NCI-H345 treated with DMSO at 0.1 percent for 48 hours (cell line): ENCODE data around the gene B4GALT2.

Experiments
- DNase-seq: peaks from one replicate; lab custom pipeline; 2025; ENCODE audit not compliant: unreplicated experiment; lab: John Stamatoyannopoulos, UW

The B4GALT2 gene

DNA sequence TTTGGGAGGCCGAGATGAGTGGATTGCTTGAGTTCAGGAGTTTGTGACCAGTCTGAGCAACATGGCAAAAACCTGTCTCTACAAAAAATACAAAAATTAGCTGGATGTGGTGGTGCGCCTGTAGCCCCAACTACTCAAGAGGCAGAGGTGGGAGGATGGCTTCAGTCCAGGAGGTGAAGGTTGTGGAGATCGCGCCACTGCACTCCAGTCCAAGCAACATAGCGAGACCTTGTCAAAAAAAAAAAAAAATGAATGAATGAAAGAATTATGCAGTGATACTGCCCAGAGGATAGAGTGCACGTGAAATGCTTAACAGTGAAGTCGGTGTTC, 9.6 kb upstream of the B4GALT2 start:
- no peak for DNase-seq

DNA sequence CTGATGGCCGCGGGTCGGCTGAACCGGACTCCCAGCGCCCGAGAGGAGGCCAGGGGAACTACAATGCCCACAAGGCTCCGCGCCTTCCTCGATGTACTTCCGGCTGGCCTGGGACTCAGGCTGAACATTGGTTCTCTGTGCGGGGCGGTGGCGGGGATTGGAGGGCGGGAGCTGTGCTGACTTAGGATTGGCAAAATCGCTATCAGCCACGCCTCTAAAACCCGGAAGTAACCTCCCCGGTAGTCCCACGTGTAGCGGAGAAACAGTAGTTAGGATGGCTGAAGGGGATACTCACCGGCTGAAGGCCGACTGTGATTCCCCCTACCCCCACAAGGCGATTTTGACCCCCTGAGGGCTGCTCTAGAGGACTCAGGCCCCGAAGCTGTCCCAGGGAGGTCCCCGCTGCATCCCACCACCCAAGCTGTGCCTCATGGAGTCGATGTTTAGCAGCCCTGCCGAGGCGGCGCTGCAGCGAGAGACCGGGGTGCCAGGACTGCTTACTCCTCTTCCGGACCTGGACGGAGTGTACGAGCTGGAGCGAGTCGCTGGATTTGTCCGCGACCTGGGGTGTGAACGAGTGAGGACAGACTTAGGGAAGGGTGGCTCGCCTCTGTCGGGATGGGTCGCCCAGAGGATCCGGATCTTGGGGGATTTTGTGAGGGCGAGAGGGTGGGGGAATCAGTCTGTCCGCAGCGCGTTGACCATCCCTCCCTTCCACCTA, 9.1 kb upstream of the B4GALT2 start, which contains the start of gene DPH2:
TSS of gene DPH2 (plus strand) at position 265 of the 721 bp plus-strand sequence. CDS start at position 431, 166 bp downstream.
- DNase-seq, result peak; percentile 93

GRCh38 chr1:43970502-43970901, 8.5 kb upstream of the B4GALT2 start:
- no peak for DNase-seq

DNA sequence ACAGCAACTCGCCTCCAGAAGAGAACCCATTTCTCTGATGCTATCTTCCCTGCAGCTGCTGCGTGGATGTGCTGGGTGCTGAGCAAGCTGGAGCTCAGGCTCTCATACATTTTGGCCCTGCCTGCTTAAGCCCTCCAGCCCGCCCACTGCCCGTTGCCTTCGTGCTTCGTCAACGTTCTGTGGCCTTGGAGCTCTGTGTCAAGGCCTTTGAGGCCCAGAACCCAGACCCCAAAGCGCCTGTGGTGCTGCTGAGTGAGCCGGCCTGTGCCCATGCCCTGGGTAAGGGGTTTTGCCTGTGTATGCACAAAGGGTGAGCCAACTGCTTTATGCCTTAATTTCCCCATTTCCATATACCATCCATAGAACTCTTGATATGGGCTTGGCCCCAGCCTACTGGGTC, 8.1 kb upstream of the B4GALT2 start:
- DNase-seq, result no peak

- no peak for DNase-seq
These were observed 7.6 kb upstream of the B4GALT2 start for GRCh38 chr1:43971336-43971980.

DNA sequence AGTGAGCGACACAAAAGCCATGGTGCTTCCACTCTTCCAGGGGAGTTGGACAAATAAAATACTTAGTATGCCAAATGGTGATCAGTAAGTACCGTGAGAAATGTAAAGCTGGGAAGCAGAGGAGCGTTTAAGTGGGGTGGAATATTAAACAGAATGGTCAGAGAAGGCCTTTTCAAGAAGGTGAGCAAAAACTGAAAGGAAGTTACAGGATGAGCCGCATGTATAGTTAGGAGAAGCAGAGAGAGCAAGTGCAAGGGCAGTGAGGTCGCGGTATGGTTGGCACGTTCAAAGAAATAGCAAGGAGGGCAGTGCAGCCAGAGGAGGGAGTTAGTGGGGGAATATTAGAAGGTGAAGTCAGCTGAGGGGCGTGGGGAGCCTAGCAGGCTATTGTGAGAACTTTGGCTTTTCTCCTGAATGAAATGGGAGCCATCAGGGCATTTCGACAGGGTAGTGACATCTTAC, 5.0 kb upstream of the B4GALT2 start:
- no peak for DNase-seq

DNA sequence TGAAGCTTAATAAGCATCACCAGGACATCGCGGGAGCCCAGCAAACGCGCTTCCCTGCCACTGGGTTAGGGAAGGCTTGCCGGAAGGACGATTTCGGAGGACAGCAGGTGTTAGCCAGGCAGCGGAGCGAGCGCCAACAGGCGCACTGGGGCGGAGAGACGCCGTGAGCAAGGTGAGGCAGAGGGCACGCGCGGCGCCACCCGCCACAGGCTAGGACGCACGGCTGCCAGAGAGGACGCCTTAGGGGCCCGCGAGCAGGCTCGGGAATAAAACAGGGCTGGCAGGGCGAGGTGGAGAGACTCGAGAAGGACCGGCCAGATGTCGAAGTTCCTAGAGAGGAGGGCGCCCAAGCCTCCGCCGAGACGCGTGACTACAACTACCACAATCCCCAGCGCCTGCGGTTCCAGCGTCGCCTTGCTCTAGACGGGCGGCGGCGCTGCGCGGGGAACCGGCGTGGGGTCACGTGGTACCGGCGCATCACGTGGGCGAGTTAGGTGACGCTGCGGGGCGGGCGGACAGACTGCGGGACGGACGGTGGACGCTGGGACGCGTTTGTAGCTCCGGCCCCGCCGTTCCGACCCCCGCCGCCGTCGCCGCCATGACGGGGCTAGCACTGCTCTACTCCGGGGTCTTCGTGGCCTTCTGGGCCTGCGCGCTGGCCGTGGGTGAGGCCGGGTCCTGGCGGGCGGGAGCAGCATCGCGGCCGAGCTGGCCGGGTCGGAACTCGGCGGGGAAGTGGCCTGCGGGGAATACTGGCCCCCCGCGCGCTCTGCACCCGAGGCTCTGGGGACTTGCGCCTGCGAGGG, 4.4 kb upstream of the B4GALT2 start, which contains the start of gene ATP6V0B:
TSS of gene ATP6V0B (plus strand) at position 518 of the 806 bp plus-strand sequence. CDS start at position 599, 81 bp downstream.
- peak; percentile 88 for DNase-seq

DNA sequence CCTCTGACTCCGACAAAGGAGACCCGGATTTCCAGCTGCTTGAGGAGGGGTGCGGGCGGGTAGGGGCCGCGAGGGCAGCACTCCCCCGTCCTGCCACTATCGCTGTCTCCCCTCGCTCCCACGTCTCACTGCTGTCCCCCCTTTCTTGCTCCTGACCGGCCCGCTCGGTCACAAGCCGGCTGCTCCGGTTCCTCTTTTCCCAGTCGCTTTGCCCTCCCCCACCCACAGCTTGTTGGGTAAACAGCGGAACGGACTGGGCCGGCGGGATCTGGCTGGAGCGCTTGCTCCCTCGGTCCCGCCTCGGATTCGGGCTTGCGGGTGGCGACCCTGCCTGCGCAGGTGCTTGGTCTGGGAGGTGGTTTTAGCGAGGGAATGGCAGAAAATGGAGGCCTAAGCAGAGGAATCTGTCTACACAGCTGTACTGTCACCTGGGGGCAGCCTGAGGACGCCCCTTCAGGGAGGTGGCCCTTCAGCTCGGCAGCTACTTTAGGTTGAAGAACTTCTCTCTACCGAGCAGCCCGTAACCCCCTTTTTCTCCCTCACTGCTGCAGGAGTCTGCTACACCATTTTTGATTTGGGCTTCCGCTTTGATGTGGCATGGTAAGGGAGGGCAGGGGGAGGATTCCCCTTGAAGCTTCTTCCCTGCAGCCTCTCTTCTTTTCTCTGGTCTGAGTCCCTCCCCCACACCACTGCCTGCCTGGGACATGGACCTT, 3.6 kb upstream of the B4GALT2 start:
- no peak for DNase-seq

DNA sequence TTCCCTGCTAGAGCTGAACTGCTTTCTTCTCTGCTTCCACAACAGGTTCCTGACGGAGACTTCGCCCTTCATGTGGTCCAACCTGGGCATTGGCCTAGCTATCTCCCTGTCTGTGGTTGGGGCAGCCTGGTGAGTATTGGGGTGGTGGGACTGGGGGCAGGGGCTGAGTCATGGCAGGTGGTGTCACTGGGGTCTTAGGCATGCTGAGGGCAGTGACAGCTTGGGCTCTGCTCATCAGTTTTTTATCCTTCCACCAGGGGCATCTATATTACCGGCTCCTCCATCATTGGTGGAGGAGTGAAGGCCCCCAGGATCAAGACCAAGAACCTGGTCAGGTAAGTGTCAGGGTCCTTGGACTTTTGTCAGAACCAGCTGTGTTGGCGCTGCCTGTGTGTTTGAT, 3.0 kb upstream of the B4GALT2 start:
- no peak for DNase-seq

DNA sequence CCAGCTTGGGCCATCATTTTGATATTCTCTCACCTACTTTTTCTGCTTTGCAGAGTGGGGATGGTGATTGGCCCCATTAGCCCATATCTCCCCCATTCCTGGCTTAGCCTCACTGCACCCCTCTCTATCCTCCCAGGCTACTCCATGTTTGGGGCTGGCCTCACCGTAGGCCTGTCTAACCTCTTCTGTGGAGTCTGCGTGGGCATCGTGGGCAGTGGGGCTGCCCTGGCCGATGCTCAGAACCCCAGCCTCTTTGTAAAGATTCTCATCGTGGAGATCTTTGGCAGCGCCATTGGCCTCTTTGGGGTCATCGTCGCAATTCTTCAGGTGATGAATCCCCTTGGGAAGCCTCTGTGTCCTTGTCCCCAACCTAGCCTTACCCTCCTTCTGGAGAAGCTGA, 2.1 kb upstream of the B4GALT2 start:
- DNase-seq, result no peak

DNA sequence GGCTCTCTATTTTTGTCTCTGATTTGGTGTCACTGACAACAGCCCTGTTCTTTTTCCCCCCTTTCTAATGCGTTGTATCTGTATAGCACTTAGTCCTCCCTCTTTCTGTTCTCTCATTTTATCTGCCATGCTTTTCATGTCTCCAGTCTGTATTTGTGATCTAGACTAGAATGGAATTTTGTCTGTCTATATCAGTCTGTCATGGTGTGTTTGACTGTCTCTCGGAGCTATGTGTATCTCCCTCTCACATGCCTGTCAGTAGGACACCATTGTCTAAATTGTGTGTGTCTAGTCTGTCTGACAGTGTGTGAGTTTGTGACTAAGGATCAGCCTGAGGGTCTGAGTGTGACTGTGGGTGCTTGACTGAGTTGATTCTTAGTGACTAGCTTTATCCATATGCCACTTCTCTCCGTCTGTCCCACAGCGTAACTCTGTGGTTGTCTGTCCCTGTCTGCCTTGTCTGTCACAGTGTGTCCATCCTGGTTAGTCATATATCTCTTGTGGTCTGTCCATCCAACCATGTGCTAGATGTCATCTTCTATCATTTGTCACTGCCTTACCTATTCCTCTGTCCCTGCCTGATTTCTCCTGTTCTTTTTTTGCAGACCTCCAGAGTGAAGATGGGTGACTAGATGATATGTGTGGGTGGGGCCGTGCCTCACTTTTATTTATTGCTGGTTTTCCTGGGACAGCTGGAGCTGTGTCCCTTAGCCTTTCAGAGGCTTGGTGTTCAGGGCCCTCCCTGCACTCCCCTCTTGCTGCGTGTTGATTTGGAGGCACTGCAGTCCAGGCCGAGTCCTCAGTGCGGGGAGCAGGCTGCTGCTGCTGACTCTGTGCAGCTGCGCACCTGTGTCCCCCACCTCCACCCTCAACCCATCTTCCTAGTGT, 1.4 kb upstream of the B4GALT2 start:
- DNase-seq, result no peak

- no peak for DNase-seq
These were observed 803 bp upstream of the B4GALT2 start for GRCh38 chr1:43978264-43978550.

DNA sequence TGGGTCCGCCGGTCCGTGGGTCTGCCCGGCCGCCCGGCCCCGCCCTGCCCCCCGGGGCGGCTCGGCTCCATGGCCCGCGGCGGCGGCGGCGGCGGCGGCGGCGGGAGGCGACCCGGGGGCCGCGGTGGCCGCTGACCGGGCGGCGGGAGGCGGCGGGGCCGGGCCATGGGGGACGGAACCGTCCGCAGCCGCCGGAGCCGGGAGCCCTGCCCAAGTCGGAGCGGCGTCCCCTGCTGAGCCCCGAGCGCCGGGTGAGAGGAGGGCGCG, 184 bp downstream of the B4GALT2 start:
- no peak for DNase-seq

- no peak for DNase-seq
These were observed 681 bp downstream of the B4GALT2 start for GRCh38 chr1:43979528-43980254.

GRCh38 chr1:43980255-43981134, 1.5 kb downstream of the B4GALT2 start:
- no peak for DNase-seq

DNA sequence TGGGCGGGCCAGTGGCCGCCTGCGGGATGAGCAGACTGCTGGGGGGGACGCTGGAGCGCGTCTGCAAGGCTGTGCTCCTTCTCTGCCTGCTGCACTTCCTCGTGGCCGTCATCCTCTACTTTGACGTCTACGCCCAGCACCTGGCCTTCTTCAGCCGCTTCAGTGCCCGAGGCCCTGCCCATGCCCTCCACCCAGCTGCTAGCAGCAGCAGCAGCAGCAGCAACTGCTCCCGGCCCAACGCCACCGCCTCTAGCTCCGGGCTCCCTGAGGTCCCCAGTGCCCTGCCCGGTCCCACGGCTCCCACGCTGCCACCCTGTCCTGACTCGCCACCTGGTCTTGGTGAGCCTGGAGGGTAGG, 2.1 kb downstream of the B4GALT2 start:
- no peak for DNase-seq

GRCh38 chr1:43981636-43982035, 2.6 kb downstream of the B4GALT2 start:
- DNase-seq, result no peak

DNA sequence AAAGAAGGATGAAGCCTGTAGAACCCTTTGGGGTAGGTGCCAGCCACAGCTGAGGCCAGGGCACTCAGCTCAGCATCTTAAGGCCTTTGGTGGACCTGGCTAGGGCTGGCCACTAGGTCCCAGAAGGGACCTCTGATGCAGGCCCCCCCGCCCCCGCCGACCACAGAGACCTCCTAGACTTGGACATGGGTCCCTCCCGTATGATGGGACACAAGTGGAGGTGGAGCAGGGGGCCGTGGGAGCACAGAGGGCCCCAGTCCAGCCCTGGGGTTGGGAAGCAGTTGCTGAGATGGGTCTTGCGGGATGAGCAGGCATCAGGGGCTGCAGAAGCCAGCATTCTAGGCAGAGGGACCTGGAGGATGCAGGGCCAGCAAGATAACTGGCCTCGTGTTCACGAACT, 3.2 kb downstream of the B4GALT2 start:
- no peak for DNase-seq

DNA sequence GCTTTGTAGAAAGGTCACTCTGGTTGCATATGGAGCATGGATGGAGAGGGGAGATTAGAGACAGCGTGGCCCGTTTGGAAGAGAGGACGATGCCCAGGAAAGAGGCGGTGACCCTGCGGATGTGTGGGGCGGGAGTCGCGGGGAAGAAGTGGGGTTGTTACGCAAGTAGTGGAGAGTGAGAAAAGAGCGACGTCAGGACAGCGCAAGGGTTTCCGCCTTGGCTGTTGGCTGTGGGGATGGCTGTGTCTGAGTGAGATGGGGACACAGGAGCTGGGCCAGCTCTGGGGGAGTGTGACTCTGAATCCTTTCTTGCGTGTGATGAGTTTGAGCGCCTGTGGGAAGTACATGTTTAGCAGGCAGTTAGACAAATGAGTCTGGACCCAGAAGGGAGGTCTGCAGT, 3.8 kb downstream of the B4GALT2 start:
- no peak for DNase-seq
